Caco-2 (cell line): ENCODE results near the gene CNOT1. TPM values are rescaled to one million over a fixed set of nuclear protein-coding genes. Genes with fewer than 3 reads are reported as not detected.

Experiments
- BruUV-seq: library from RNA; stranded (reverse); fragments of 400-500 nt; replicated peaks from 2 replicates; lab custom pipeline; 2021; lab: Mats Ljungman, UMichigan
- CTCF ChIA-PET: fragments of 300-600 bp; sonication (Branson Sonifier 250); formaldehyde crosslinking; loops from one replicate; lab custom pipeline; 2022; ENCODE audit warnings: antibody characterized with exemption; lab: Charles Lee
- POLR2A ChIA-PET: fragments of 300-600 bp; sonication (Branson Sonifier 250); formaldehyde crosslinking; loops from one replicate; lab custom pipeline; 2022; ENCODE audit warnings: antibody characterized with exemption; lab: Charles Lee
- DNase-seq, 2 experiments: peaks; one replicate each; pipeline versions ENCODE4 v3.0.0 to v3.0.0-alpha.2; 2020 to 2022
- H3K27me3 ChIP-seq: replicated peaks from 2 replicates; pipeline ENCODE4 v1.6.0; 2011; ENCODE audit warnings: low read length; ENCODE audit not compliant: control insufficient read depth, insufficient read depth
- H3K36me3 ChIP-seq: 2 replicates; pipeline ENCODE4 v1.5.1; 2011; ENCODE audit warnings: low read length; ENCODE audit not compliant: control insufficient read depth, insufficient read depth
- H3K4me1 ChIP-seq: fragments of 250-450 bp; sonication (Bioruptor Pico); 2 replicates; pipeline ENCODE4 v1.5.1; 2020; ENCODE audit warnings: mild to moderate bottlenecking
- H3K4me3 ChIP-seq: 2 replicates; pipeline ENCODE4 v1.5.1; 2011; ENCODE audit warnings: low read depth, mild to moderate bottlenecking, control low read depth, low read length
- H3K9me3 ChIP-seq: fragments of 250-450 bp; sonication (Bioruptor Pico); 2 replicates; pipeline ENCODE4 v1.5.1; 2020; ENCODE audit warnings: mild to moderate bottlenecking, moderate library complexity
- H3K27ac Mint-ChIP-seq: one replicate; pipeline ENCODE4 v1.8.0; 2022; ENCODE audit warnings: mixed read lengths; ENCODE audit not compliant: unreplicated experiment
- H3K27me3 Mint-ChIP-seq: one replicate; pipeline ENCODE4 v1.8.0; 2022; ENCODE audit warnings: mixed read lengths; ENCODE audit not compliant: insufficient read depth, unreplicated experiment
- H3K36me3 Mint-ChIP-seq: one replicate; pipeline ENCODE4 v1.8.0; 2022; ENCODE audit warnings: mild to moderate bottlenecking, mixed read lengths; ENCODE audit not compliant: insufficient read depth, unreplicated experiment
- H3K4me1 Mint-ChIP-seq: one replicate; pipeline ENCODE4 v1.8.0; 2022; ENCODE audit warnings: low read depth, mixed read lengths; ENCODE audit not compliant: unreplicated experiment
- H3K4me3 Mint-ChIP-seq: one replicate; pipeline ENCODE4 v1.8.0; 2022; ENCODE audit warnings: mild to moderate bottlenecking, moderate library complexity, mixed read lengths; ENCODE audit not compliant: unreplicated experiment
- H3K9me3 Mint-ChIP-seq: one replicate; pipeline ENCODE4 v1.8.0; 2022; ENCODE audit warnings: mixed read lengths; ENCODE audit not compliant: unreplicated experiment
- intact Hi-C: fragments of 100-400 bp; cut with micrococcal nuclease; formaldehyde crosslinking; loops from one replicate; pipeline ENCODE4 v1.10.0; 2022; ENCODE audit not compliant: unreplicated experiment
- total RNA-seq: library from RNA; stranded (reverse); gene quantifications from 2 replicates; pipeline ENCODE4 v1.2.3, GENCODE V29; 2022
- TF ChIP-seq, protein P1 (sequence below), 2 experiments: fragments of 200-600 bp in 1 of 2; IDR thresholded peaks; 1 replicate in 1 of 2; 2 replicates in 1 of 2; pipeline versions ENCODE4 v1.5.1 to v1.8.0; 2011 to 2022; ENCODE audit warnings: antibody characterized with exemption in 1 of 2, control low read depth in 1 of 2, inconsistent platforms in 1 of 2, low read depth in 1 of 2, low read length in 1 of 2, mild to moderate bottlenecking in 1 of 2, moderate library complexity in 1 of 2; ENCODE audit not compliant: insufficient read depth in 1 of 2, severe bottlenecking in 1 of 2, unreplicated experiment in 1 of 2

Gene CNOT1
- total RNA-seq, 1 experiment from 2014 or later, result 413 TPM

DNA sequence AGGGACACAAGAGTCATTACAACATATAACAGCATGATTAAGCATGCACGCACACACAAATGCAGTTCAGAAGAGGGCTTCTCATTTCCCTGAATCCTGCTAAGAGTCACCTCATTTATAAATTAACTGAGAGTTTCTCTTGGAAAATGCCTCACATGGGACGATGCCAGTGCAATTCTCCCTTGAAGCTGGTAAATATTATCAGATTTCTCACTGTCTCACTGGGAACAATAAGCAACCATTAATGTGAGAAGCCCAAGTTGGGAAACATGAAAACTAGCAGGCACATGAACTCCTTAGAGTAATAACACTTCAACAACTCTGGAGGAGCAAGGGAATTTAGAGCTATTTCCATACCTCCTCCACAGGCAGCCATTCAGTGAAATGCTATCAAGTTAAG is 87.9 kb downstream of the CNOT1 start:
- H3K9me3 Mint-ChIP-seq, result no peaks in the 10 kb centered on the region
- TF ChIP-seq, protein P1, sequence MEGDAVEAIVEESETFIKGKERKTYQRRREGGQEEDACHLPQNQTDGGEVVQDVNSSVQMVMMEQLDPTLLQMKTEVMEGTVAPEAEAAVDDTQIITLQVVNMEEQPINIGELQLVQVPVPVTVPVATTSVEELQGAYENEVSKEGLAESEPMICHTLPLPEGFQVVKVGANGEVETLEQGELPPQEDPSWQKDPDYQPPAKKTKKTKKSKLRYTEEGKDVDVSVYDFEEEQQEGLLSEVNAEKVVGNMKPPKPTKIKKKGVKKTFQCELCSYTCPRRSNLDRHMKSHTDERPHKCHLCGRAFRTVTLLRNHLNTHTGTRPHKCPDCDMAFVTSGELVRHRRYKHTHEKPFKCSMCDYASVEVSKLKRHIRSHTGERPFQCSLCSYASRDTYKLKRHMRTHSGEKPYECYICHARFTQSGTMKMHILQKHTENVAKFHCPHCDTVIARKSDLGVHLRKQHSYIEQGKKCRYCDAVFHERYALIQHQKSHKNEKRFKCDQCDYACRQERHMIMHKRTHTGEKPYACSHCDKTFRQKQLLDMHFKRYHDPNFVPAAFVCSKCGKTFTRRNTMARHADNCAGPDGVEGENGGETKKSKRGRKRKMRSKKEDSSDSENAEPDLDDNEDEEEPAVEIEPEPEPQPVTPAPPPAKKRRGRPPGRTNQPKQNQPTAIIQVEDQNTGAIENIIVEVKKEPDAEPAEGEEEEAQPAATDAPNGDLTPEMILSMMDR (IDR thresholded peaks at IDR 0.05; ENCODE audit: insufficient read depth in 1 of 2, low read depth in 1 of 2, low read length in 1 of 2, severe bottlenecking in 1 of 2, unreplicated experiment in 1 of 2), result no peak
- no peaks in the 10 kb centered on the region for H3K9me3 ChIP-seq
- ChIA-PET POLR2A (no interaction called here), CTCF (no interaction called here)
- DNase-seq, result no peak
- H3K4me3 Mint-ChIP-seq, result no peak overlapping the region
- no peak overlapping the region for H3K27ac Mint-ChIP-seq
- peaks cover 96% of the 10 kb centered on the region for H3K36me3 Mint-ChIP-seq
- peaks cover 14% of the 10 kb centered on the region for H3K36me3 ChIP-seq
- H3K4me1 ChIP-seq, result 0 out of 2 replicates have a peak, but pooled peaks cover 7% of the 10 kb centered on the region
- H3K4me1 Mint-ChIP-seq, result no peaks in the 10 kb centered on the region
- no peaks in the 10 kb centered on the region for H3K27me3 ChIP-seq
- no peak overlapping the region for H3K4me3 ChIP-seq
- intact Hi-C loops, result no loop called here
- BruUV-seq, result no TSS peak
- no peaks in the 10 kb centered on the region for H3K27me3 Mint-ChIP-seq

DNA sequence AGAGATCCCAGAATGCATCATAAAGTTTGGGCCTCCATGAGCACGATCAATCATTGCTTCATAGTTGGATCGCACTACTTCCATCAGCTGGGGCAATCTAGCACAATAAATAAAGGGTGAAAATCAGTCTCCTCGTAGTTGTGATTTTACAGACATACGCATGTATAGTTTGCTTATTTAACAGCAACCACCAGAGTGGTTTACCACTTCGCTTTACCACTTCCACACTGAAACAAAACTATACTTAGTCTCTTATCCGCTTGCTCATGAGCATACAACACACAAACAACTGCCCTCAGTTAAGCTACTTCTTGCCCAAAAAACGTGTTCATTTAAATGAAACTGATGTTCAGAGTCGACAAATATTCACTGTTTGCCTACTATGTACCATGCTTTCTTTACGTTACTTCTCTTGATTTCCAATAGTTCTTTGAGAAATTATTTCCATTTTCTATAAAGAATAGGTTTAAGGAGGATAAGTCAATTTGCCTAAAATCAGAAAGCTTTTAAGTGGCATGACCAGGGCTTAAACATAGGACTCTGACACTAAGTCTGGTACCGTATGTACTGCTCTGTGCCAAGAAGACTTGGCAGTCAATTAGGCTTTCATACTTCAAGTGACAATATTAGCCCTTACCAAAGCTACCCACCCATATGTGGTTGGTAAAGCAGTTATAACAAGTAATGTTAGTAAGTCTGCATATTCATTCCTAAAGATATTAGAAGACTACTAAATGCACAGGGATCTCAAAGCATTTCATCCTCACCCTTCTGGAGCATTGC is 92.3 kb downstream of the CNOT1 start:
- Histone ChIP-seq H3K4me3 (no peak overlapping the region), H3K27me3 (no peaks in the 10 kb centered on the region), H3K4me1 (0 out of 2 replicates have a peak, but pooled peaks cover 13% of the 10 kb centered on the region), H3K36me3 (peaks cover 11% of the 10 kb centered on the region), H3K9me3 (no peaks in the 10 kb centered on the region)
- Mint-ChIP-seq H3K9me3 (no peaks in the 10 kb centered on the region), H3K27me3 (no peaks in the 10 kb centered on the region), H3K4me1 (no peaks in the 10 kb centered on the region), H3K4me3 (no peak overlapping the region), H3K36me3 (peaks cover 100% of the 10 kb centered on the region), H3K27ac (no peak overlapping the region)
- intact Hi-C loops, result no loop called here
- ChIA-PET POLR2A (no interaction called here), CTCF (no interaction called here)
- DNase-seq, result no peak
- no TSS peak for BruUV-seq
- TF ChIP-seq, protein P1 (IDR thresholded peaks at IDR 0.05; ENCODE audit: insufficient read depth in 1 of 2, low read depth in 1 of 2, low read length in 1 of 2, severe bottlenecking in 1 of 2, unreplicated experiment in 1 of 2), result no peak

DNA sequence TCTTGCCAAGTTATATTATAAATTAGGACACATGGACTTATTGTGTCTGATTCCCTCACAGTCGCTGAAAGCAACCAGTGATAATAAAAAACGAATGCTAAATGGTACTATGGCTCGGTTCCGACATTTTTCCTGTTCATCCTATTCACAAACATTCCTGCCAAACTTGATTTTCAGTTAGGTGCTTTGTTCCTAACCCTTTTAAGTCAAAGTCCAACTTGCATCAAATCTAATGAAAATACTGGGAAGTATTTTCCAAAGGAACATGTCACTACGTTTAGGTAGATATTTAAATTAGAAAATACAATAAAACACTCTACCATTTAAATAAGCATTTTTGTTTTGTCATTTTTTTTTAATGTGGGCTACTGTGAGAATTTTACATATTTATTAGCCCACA is 93.3 kb downstream of the CNOT1 start:
- Mint-ChIP-seq H3K9me3 (no peaks in the 10 kb centered on the region), H3K27ac (no peak overlapping the region), H3K4me3 (no peak overlapping the region), H3K4me1 (no peaks in the 10 kb centered on the region), H3K27me3 (no peaks in the 10 kb centered on the region), H3K36me3 (peaks cover 100% of the 10 kb centered on the region)
- intact Hi-C loops, result no loop called here
- DNase-seq, result peak in 1 of 2 experiments; percentile 23
- H3K27me3 ChIP-seq, result no peaks in the 10 kb centered on the region
- TF ChIP-seq, protein P1 (IDR thresholded peaks at IDR 0.05; ENCODE audit: insufficient read depth in 1 of 2, low read depth in 1 of 2, low read length in 1 of 2, severe bottlenecking in 1 of 2, unreplicated experiment in 1 of 2), result no peak
- no TSS peak for BruUV-seq
- H3K36me3 ChIP-seq, result peaks cover 11% of the 10 kb centered on the region
- POLR2A ChIA-PET, result no interaction called here
- 0 out of 2 replicates have a peak, but pooled peaks cover 13% of the 10 kb centered on the region for H3K4me1 ChIP-seq
- H3K4me3 ChIP-seq, result no peak overlapping the region
- CTCF ChIA-PET, result no interaction called here
- no peaks in the 10 kb centered on the region for H3K9me3 ChIP-seq
